Esophagus muscularis mucosa (tissue), 4 donors: ENCODE results near the gene RETSAT.

Experiments used
- CTCF ChIP-seq, 3 experiments: fragments of 200-600 bp in 2 of 3; fragments of 450-650 bp in 1 of 3; sonication (generic) in 2 of 3; IDR thresholded peaks; one replicate each; pipeline ENCODE4 v1.5.1; 2017 to 2019; ENCODE audit warnings: antibody characterized with exemption in 3 of 3, mild to moderate bottlenecking in 2 of 3, moderate library complexity in 1 of 3
- EP300 ChIP-seq: sonication (generic); formaldehyde crosslinking; IDR thresholded peaks from one replicate; pipeline ENCODE4 v1.6.1; 2017; ENCODE audit warnings: antibody characterized with exemption
- POLR2A ChIP-seq: fragments of 450-650 bp; IDR thresholded peaks from one replicate; pipeline ENCODE4 v1.6.1; 2017; ENCODE audit warnings: antibody characterized with exemption, moderate library complexity, mild to moderate bottlenecking, low read depth
- POLR2AphosphoS5 ChIP-seq, 2 donors: sonication (generic); formaldehyde crosslinking; IDR thresholded peaks; one replicate each; pipeline ENCODE4 v1.6.1; 2017; ENCODE audit warnings: antibody characterized with exemption in 2 of 2

GRCh38 chr2:85330839-85331636 is 23.3 kb downstream of the RETSAT start:
- TF ChIP-seq CTCF (IDR thresholded peaks at IDR 0.05) (no peak), POLR2A (no peak), POLR2AphosphoS5 (IDR thresholded peaks at IDR 0.05) (no peak), EP300 (no peak)
